Rectal smooth muscle tissue (tissue), 1 donor: Measurements from ENCODE around the gene CNFN.
"Not testable (repeated sequence)": the region's sequence is repeated elsewhere in the genome, so short reads cannot be mapped to it uniquely, and the experiment has no call there.

Experiments
- H3K27ac ChIP-seq: one replicate; pipeline ENCODE4 v1.7.0; 2013; ENCODE audit warnings: low read depth, low read length, inconsistent platforms
- H3K27me3 ChIP-seq: one replicate; pipeline ENCODE4 v1.7.0; 2013; ENCODE audit warnings: low read length; ENCODE audit not compliant: control insufficient read depth, insufficient read depth
- H3K36me3 ChIP-seq: one replicate; pipeline ENCODE4 v1.7.0; 2013; ENCODE audit warnings: low read length; ENCODE audit not compliant: control insufficient read depth, insufficient read depth
- H3K4me1 ChIP-seq: one replicate; pipeline ENCODE4 v1.7.0; 2013; ENCODE audit warnings: low read length; ENCODE audit not compliant: control insufficient read depth, insufficient read depth
- H3K4me3 ChIP-seq: one replicate; pipeline ENCODE4 v1.7.0; 2013; ENCODE audit warnings: low read length
- H3K9ac ChIP-seq: one replicate; pipeline ENCODE4 v1.7.0; 2013; ENCODE audit warnings: low read length

Gene CNFN

DNA sequence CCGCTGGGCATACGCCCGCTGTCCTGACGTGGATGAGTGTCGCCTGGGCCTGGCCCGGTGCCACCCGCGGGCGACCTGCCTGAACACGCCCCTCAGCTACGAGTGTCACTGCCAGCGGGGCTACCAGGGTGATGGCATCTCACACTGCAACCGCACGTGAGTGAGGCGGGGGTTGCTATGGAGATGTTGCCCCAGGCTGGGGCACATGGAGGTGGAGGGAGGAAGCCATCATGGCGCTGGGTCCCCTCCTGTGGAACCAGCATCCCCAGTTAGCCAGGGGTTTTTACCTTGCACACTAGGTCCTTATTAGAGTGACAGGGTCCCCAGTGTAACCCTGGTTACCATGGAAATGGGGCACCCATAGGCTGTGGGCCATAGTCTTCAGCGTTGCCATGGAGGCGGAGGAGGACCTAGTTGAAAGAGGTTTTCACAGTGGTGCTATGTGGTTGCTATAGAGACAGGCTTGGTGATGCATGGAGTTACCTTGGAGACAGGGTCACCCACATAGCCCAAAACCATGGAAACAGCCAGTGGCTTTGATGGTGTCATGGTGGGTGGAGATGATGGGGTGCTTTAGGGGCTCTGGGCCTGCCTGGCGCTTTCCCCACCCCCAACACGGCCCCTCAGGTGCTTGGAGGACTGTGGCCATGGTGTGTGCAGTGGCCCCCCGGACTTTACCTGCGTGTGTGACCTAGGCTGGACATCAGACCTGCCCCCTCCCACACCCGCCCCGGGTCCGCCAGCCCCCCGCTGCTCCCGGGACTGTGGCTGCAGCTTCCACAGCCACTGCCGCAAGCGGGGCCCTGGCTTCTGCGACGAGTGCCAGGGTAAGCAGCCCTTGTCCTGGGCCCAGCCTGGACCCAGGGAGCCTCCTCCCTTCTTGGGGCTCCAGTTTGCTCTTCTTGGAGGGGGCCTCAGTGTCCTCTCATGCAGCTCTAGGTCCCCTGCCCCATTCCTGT lies 37.5 kb downstream of the CNFN start:
- H3K36me3 ChIP-seq = peaks cover 21% of the 10 kb centered on the region
- H3K4me1 ChIP-seq = no peaks in the 10 kb centered on the region
- no peaks in the 10 kb centered on the region for H3K27me3 ChIP-seq
- H3K27ac ChIP-seq = no peak overlapping the region
- no peak overlapping the region for H3K9ac ChIP-seq
- no peak overlapping the region for H3K4me3 ChIP-seq

DNA sequence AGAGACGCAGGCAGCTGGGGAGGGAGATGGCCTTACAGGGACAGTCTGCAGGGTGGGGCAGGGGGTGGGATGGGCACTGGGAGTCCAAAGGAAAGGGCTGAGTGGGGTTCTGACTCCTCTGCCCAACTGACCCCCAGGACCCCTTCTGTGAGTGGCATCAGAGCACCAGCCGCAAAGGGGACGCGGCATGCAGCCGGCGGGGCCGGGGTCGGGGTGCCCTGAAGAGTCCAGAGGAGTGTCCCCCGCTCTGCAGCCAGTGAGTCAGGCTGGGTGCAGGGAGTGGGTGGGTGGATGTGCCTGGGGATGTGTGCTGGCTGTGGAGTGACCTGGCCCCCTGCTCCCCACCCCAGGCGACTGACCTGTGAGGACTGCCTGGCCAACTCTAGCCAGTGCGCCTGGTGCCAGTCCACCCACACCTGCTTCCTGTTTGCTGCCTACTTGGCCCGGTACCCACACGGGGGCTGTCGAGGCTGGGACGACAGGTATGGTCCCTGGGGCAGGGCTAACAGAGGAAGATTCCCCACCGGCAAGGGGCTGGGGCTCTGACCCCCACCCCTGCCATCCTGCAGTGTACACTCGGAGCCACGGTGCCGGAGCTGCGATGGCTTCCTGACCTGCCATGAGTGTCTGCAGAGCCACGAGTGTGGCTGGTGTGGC lies 38.9 kb downstream of the CNFN start:
- Histone ChIP-seq H3K27me3 (no peaks in the 10 kb centered on the region), H3K27ac (no peak overlapping the region), H3K4me3 (no peak overlapping the region), H3K4me1 (no peaks in the 10 kb centered on the region), H3K9ac (no peak overlapping the region), H3K36me3 (peaks cover 14% of the 10 kb centered on the region)

DNA sequence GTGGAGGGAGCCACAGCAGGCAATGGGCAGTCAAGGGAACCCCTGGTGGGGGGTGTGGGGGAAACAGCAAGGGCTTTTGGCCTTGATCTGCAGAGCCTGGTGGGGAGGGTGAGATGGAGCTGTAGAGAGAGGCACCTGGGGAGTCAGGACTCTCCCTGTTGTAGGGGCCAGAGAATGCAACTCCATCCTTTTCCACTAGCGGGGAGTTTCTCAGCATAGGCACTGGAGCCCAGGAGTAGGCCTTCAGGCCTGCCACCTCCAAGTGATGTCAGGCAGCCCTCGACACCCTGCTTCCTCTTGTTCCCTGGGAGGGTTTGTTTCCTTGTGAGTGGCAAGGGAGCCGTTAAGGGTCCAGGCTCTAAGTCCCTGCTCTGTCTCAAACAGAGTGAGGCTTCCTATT lies 39.7 kb downstream of the CNFN start:
- H3K27me3 ChIP-seq = no peaks in the 10 kb centered on the region
- H3K4me1 ChIP-seq = no peaks in the 10 kb centered on the region
- H3K4me3 ChIP-seq = no peak overlapping the region
- H3K36me3 ChIP-seq = peaks cover 14% of the 10 kb centered on the region
- H3K27ac ChIP-seq = no peak overlapping the region
- H3K9ac ChIP-seq = no peak overlapping the region

DNA sequence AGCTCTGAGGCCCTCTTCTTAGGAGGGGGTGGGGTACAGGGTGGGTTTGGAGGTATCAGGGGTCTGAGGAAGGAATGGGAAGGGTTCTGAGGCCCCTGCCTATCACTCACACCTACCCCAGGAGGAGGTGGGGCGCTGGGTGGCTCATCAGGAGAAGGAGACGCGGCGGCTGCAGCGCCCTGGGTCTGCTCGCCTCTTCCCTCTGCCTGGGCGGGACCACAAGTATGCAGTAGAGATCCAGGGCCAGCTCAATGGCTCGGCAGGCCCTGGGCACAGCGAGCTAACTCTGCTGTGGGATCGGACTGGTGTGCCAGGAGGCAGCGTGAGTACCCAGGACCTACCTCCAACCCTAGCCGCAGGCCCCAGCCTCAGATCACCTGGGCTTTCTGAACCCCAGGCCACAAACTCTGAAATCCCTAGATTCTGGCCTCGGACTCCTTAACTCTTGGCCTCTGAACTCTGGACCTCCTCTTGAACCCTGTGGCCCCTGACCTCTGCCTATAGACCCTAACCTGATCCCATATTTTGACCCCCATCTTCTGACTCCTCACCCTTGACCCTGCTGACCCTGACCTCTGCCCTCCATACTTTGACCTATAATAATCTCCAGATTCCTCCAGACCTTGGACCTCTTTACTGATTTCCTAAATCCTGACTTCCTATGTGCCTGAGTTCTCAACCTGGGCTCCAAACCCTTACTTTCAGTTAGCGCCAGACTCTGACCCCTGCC lies 40.6 kb downstream of the CNFN start:
- no peak overlapping the region for H3K4me3 ChIP-seq
- no peak overlapping the region for H3K27ac ChIP-seq
- peaks cover 11% of the 10 kb centered on the region for H3K36me3 ChIP-seq
- no peaks in the 10 kb centered on the region for H3K4me1 ChIP-seq
- no peak overlapping the region for H3K9ac ChIP-seq
- H3K27me3 ChIP-seq = no peaks in the 10 kb centered on the region

DNA sequence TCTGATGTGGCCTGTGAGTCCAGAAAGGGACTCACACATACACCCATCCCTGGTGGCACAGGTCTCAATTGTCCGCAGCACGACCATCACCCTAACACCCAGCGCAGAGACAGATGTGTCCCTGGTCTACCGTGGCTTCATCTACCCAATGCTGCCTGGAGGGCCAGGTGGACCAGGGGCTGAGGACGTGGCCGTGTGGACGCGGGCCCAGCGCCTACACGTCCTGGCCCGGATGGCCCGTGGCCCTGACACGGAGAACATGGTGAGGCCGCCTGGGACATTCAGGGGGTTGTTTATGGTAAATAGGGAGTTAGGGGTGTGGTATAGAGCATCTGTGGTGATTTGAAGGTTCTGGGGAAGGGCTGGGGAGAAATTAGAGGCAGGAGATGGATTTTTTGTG lies 41.9 kb downstream of the CNFN start:
- H3K27me3 ChIP-seq = no peaks in the 10 kb centered on the region
- no peaks in the 10 kb centered on the region for H3K4me1 ChIP-seq
- H3K27ac ChIP-seq = no peak overlapping the region
- H3K36me3 ChIP-seq = peaks cover 5% of the 10 kb centered on the region
- no peak overlapping the region for H3K4me3 ChIP-seq
- H3K9ac ChIP-seq = no peak overlapping the region

DNA sequence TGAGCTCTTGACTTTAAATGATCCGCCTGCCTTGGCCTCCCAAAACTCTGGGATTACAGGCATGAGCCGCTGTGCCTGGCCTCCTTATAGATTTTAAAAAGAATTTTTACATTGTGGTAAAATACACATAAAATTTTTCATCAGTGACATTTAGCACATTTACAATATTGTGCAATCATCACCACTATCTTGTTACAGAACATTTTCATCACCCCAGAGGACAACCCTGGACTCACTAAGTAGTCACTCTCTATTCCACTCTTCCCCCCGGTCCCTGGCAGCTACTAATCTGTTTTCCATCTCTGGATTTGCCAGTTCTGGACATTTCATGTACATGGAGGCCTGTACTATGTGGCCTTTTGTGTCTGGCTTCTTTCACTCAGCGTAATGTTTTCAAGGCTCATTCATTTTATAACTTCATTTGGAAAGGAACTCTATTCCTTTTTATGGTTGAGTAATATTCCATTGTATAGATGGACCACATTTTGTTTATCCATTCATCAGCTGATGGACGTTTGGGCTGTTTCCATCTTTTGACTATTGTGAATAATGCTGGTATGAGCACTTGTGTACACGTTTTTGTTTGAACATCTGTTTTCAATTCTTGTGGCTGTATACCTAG lies 44.8 kb downstream of the CNFN start:
- Histone ChIP-seq H3K4me1 (no peaks in the 10 kb centered on the region), H3K27me3 (no peaks in the 10 kb centered on the region), H3K27ac (no peak overlapping the region), H3K36me3 (peaks cover 5% of the 10 kb centered on the region), H3K4me3 (no peak overlapping the region), H3K9ac (no peak overlapping the region)

DNA sequence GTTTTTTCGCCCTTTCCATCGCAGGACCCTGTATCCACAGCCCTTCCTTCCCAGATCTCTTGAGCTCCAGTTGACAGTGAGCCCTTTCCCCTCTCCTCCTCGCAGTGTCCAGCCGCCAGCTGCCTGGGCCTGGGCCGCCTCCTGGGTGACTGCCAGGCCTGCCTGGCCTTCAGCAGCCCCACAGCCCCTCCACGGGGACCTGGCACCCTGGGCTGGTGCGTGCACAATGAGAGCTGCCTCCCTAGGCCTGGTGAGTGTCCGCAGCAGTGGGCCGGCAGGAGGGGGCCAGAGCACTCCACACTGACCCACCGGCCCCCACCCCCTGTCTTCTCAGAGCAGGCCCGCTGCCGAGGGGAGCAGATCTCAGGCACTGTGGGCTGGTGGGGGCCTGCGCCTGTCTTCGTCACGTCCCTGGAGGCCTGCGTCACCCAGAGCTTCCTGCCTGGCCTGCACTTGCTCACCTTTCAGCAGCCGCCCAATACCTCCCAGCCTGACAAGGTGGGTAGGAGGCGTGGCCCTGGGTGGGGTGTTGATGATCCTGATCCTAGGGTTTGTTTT lies 45.7 kb downstream of the CNFN start:
- Histone ChIP-seq H3K4me1 (no peaks in the 10 kb centered on the region), H3K27ac (no peak overlapping the region), H3K4me3 (no peak overlapping the region), H3K27me3 (no peaks in the 10 kb centered on the region), H3K9ac (no peak overlapping the region), H3K36me3 (peaks cover 5% of the 10 kb centered on the region)

DNA sequence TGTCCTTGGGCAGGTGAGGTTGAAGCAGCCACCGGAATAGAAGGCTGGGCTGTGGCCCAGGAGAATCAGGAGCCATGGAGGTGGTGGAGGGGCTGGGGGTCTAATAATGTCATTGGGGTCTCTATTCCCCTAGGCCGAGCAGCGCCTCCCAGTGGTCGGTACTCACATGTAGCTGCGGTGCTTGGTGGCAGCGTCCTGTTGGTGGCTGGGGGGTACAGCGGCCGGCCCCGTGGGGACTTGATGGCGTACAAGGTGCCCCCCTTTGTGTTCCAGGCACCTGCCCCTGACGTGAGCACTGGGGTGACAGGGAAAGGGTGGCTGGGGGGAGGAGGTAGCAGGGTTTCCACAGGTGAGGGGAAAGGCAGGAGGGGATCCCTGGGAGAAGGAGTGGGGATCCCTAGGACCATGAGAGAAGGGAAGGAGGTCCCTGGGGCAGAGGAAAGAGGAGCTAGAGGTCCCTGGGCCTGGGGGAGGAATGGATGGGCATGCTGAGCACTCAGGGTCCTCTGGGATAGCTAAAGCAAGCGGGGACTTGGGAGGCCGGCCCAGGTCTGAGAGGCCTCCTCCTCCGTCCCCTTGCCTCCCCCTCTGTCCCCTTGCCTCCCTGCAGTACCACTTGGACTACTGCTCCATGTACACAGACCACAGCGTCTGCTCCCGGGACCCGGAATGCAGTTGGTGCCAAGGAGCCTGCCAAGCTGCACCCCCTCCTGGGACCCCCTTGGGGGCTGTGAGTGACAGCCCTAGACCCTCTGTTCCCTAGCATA lies 46.6 kb downstream of the CNFN start:
- Histone ChIP-seq H3K9ac (no peak overlapping the region), H3K27ac (no peak overlapping the region), H3K36me3 (peaks cover 5% of the 10 kb centered on the region), H3K27me3 (no peaks in the 10 kb centered on the region), H3K4me1 (no peaks in the 10 kb centered on the region), H3K4me3 (no peak overlapping the region)

DNA sequence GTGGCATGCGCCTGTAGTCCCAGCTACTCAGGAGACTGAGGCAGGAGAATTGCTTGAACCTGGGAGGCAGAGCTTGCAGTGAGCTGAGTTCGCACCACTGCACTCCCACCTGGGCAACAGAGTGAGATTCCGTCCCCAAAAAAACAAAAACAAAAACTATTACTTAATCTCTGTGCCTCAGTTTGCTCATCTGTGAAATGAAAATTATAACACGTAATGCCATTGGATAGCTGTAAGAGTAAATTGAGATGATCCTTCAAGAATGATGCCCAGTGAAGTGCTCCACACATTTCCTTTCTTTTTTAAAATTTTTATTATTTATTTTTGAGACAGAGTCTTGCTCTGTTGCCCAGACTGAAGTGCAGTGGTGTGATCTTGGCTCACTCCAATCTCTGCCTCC lies 50.2 kb downstream of the CNFN start:
- H3K9ac ChIP-seq, H3K27me3 ChIP-seq, H3K4me3 ChIP-seq, H3K27ac ChIP-seq, H3K4me1 ChIP-seq: not testable (repeated sequence)
- peaks cover 11% of the 10 kb centered on the region for H3K36me3 ChIP-seq

DNA sequence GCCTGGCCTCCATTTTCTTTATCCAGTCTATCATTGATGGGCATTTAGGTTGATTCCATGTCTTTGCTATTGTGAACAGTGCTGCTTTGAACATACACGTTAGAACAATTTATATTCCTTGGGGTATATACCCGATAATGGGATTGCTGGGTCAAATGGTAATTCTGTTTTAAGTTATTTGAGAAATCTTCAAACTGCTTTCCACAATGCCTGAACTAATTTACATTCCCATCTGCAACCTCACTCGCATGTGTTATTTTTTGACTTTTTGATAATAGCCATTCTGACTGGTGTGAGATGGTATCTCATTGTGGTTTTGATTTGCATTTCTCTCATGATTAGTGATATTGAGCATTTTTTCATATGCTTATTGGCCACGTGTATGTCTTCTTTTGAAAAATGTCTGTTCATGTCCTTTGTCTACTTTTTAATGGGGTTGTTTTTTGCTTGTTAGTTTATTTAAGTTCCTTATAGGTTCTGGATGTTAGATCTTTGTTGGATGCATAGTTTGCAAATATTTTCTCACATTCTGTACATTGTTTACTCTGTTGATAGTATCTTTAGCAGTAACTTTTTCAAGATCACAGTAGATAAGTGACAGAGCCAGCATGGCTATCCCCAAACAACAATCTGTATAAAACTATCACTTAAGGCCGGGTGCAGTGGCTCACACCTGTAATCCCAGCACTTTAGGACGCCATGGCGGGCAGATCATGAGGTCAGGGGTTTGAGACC lies 50.8 kb downstream of the CNFN start:
- H3K27me3 ChIP-seq, H3K27ac ChIP-seq, H3K9ac ChIP-seq, H3K4me1 ChIP-seq, H3K4me3 ChIP-seq: not testable (repeated sequence)
- H3K36me3 ChIP-seq = peaks cover 11% of the 10 kb centered on the region
